Stimulated activated CD4-positive, alpha-beta T cell treated with anti-CD3 and anti-CD28 coated beads, Interleukin-15, amount 100 ng/mL, for 24 hours (primary cell): ENCODE data around the gene VPS45.

Experiments used
- DNase-seq: peaks from one replicate; pipeline ENCODE4 v3.0.0-alpha.2; 2020

The VPS45 gene

GRCh38 chr1:150076066-150076465 is 8.5 kb downstream of the VPS45 start:
- no peak for DNase-seq

- no peak for DNase-seq
Observed at GRCh38 chr1:150076985-150077384, 9.4 kb downstream of the VPS45 start.

GRCh38 chr1:150080784-150081183 is 13.2 kb downstream of the VPS45 start:
- DNase-seq, result no peak

GRCh38 chr1:150082494-150082893 is 14.9 kb downstream of the VPS45 start:
- no peak for DNase-seq

- DNase-seq, result no peak
Observed at GRCh38 chr1:150083907-150084306, 16.3 kb downstream of the VPS45 start.

- no peak for DNase-seq
Observed at GRCh38 chr1:150085406-150085805, 17.8 kb downstream of the VPS45 start.

- DNase-seq, result no peak
Observed at GRCh38 chr1:150087415-150087814, 19.8 kb downstream of the VPS45 start.

GRCh38 chr1:150089846-150090520 is 22.4 kb downstream of the VPS45 start:
- DNase-seq, result no peak

GRCh38 chr1:150092180-150092791 is 24.7 kb downstream of the VPS45 start:
- DNase-seq, result no peak

- DNase-seq, result no peak
Observed at GRCh38 chr1:150093805-150094204, 26.2 kb downstream of the VPS45 start.

- DNase-seq, result no peak
Observed at GRCh38 chr1:150094734-150095265, 27.2 kb downstream of the VPS45 start.

GRCh38 chr1:150102986-150103385 is 35.4 kb downstream of the VPS45 start:
- DNase-seq, result no peak

- DNase-seq, result peak; percentile 12
Observed at GRCh38 chr1:150106341-150106740, 38.8 kb downstream of the VPS45 start.

GRCh38 chr1:150109586-150109985 is 42.0 kb downstream of the VPS45 start:
- DNase-seq, result peak; percentile 5

- DNase-seq, result no peak
Observed at GRCh38 chr1:150110116-150110515, 42.5 kb downstream of the VPS45 start.

- DNase-seq, result no peak
Observed at GRCh38 chr1:150111670-150112069, 44.1 kb downstream of the VPS45 start.

- DNase-seq, result no peak
Observed at GRCh38 chr1:150115121-150115520, 47.5 kb downstream of the VPS45 start.

- no peak for DNase-seq
Observed at GRCh38 chr1:150118716-150119115, 51.1 kb downstream of the VPS45 start.

- DNase-seq, result no peak
Observed at GRCh38 chr1:150121236-150121862, 53.8 kb downstream of the VPS45 start.

- DNase-seq, result no peak
Observed at GRCh38 chr1:150126811-150127210, 59.2 kb downstream of the VPS45 start.

GRCh38 chr1:150127464-150127863 is 59.9 kb downstream of the VPS45 start:
- no peak for DNase-seq

- DNase-seq, result peak; percentile 69
Observed at GRCh38 chr1:150127868-150128267, 60.3 kb downstream of the VPS45 start.

GRCh38 chr1:150132372-150132771 is 64.8 kb downstream of the VPS45 start:
- no peak for DNase-seq

- no peak for DNase-seq
Observed at GRCh38 chr1:150134537-150134936, 67.0 kb downstream of the VPS45 start.
